Superior temporal gyrus (tissue), 1 donor: ENCODE measurements around the gene SLC4A3.
"Not testable (repeated sequence)": the region's sequence is repeated elsewhere in the genome, so short reads cannot be mapped to it uniquely, and the experiment has no call there.

Experiments
- DNase-seq: peaks from one replicate; pipeline ENCODE4 v3.0.0-alpha.2; 2016; ENCODE audit errors: extremely low spot score

The SLC4A3 gene

DNA sequence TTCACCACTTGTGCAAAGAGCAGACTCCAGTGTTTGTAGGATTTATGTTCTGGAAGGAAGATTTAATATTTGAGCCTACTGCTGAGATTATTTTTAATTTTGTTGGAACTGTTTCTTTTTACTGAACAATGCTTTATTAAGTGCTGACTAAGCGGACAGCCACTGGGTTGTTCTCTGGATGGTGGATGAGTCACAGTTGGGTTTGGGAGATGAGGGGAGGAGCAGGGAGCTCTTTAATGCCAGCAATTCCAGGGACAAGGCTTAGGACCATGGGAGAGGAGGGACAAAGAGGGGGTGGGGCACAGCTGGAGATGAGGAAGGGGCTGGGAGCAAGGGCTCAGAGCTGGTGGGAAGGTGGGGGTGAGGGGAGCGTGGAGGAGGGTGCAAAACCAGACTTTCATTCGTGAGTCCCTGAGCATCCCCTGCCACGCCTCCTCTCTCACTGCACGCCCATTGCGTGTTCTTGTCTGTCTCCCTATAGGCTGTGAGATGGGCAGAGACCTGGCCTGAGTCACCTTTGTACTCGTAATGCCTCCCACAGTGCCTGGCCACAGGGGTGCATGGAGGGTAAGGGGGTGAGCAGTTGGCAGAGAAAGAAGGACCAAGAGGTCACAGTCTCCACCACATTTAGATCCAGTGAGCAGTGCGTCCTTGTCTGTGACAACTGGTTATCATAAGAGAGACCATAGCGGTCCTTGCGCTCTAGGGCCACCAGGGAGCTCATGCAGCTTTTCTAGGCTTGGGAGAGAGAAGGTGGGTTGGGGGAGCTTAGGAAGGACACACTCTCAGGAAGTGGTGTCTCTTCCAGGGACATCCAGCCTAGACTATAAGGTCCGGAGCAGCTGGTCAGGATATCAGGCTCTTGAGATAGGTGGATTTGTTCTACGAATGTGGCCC is 18.4 kb downstream of the SLC4A3 start:
- no peak for DNase-seq

DNA sequence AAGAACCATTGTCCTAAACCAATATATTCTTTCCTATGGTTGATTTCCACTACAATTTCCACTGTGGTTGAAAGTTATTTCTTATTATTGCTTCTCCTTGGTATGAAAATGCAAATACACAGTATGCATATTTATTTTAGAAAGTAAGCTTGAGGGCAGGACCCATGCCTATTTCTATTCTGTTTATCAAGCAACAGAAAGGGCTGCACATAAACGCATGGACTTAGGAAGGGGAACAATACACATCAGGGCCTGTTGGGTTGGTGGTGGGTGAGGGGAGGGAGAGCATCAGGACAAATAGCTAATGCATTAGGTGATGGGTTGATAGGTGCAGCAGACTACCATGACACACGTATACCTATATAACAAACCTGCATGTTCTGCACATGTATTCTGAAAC is 20.7 kb downstream of the SLC4A3 start:
- no peak for DNase-seq

DNA sequence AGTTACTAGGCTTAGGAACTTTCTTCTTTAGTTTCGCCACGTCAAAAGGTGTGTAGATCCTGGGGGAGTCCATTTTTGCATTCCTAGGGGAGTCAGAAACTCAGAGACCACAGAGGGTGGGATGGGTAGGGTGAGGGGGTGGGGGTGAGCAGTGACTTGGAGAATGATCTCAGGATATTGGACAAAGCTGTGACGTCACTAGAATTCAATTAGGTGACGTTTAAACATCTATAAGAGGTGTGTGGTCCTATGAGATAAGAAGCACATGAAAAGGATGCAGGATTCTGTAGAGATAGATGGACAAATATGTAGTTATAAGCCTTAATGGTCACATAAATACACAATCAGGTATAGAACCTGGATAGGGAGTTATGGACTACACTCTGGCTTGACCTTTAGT is 21.5 kb downstream of the SLC4A3 start:
- DNase-seq, result no peak

DNA sequence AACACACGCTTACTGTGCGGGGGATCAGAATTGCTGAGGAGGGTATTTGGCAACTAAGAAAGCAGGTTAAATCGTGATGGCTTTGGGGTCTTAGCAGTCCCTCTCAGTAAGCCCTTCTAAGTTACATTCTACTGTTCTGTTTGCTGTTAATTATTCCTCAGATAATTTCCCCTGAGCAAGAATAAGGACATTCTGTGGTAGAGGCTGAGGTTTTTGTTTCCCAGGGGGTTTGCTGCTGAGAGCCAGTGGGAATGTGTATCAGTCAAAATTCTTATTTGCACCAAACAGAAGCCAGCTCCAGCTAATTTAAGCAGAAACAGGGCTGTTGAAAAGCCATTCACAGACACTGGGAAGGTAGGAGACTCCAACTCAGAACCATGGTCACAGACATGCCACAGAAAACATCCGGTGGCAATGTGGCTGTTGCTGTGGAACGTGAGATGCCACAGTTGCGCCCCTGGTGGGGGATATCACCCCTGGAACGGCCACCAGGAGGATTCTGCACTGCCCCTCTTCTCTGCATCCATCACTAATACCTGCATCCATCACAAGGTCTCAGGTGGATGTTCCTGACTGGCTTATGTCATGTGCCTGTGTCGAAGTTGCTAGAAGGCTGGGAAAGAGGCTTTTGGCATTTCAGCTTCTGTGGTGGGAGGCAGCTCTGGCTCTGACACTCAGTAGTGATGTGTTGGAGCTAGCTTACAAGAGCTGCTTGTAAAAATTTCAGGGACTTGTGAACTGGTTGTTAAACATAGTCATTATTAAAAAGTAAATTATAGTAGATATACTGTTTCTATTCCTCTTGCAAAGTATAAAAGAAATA is 23.2 kb downstream of the SLC4A3 start:
- no peak for DNase-seq

DNA sequence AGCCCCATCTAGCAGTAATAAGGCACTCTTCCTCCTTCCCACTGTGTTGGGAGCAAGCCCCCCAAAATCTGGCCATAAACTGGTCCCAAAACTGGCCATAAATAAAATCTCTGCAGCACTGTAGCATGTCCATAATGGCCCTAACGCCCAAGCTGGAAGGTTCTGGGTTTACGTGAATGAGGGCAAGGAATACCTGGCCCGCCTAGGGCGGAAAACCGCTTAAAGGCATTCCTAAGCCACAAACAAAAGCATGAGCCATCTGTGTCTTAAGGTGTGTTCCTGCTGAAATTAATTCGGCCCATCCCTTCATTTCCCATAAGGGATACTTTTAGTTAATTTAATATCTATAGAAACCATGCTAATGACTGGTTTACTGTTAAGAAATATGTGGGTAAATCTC is 24.2 kb downstream of the SLC4A3 start:
- DNase-seq, result not testable (repeated sequence)

DNA sequence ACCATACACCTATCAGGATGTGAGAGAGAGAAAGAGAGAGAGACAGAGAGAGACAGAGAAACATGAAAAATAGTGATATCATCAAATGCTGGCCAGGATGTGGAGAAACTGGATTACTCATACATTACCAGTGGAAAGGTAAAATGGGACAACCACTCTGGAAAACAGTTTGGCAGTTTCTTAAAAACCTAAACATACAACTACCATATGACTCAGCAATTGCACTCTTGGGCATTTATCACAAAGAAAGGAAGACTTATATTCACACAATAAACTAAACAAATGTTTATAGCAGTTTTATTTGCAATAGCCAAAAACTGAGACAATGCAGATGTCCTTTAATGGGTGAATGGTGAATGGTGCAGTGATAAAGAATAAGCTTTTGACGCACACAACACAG is 29.1 kb downstream of the SLC4A3 start:
- DNase-seq, result no peak

DNA sequence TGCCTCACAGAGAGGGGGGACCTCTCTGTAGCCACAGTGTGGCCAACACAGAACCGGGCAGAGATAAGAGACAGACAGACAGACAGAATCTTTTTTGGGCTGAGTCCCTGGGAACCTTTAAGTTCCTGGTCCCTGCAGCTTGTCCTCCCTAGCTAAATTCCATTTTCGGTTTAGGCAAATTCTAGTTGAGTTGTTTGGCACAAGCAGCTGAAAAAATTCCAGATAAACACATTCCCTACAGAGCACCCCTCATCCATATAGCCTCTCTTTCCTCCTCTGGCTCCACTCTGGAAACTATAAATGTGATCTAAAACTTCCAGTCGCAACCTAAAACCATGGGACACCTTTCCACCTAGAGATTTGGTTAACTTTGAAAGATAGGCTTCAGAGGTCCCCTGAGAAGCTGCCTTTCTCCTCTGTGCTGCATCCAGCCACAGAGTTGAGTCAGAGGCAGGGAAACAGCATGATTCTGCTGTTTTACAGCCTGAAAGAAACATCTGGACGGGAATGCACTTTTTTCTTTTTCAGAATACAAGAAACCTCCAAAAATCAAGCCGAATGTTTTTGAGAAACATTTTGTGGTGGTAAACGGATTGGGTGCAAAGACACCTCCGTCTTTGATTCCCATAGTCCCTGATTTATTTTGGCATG is 30.9 kb downstream of the SLC4A3 start:
- no peak for DNase-seq

DNA sequence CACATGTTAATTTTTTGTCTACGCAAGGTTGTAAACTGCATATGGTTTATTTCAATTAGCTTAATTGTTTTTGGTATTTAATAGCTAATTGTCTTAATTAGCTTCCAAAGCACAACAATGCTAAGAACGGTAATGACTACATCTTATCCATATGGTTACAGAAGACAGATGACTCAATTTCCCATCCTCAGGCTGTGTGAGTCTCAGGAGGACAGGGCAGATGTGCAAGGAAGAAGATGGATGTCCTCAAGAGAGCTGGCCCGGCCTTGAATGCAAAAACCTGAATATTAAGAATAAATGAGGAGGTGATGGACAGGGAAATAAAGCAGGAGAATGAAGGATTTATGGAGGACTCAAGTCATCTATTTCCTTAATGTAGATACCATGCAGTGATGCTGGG is 31.4 kb downstream of the SLC4A3 start:
- no peak for DNase-seq

DNA sequence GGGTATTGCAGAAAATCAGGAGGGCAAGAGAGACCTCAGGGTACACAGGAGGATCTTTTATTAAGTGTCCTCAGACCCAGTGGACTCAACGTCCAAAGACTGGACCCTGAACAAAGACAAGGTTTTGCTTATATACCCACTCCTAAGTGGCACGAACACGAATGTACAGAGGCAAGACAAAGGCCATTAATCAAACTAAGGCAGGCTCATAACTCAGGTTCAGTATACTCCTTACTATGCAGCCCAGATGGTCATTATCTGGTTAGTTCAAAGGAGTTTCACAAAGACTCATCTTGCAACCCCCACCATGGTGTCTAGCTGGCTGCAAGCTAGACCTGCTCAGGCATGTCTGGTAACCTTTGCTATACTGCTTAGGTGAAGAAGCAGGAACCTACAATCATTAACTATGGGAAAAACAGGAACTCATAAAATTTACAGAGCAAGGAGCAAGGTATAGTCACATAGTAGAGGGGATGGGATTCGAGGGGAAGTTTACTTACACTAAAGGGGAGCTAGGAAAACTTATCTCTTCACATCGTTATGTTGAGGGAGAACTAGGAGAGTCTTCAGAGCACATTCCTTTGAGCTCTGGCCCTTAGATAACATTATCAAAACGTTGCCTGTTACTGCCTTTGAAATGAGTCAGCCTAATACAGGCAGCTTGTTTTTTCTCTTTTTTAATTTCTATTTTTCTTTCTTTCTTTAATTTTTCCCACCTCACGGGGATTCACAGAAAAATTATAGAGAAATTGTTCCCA is 33.9 kb downstream of the SLC4A3 start:
- no peak for DNase-seq

DNA sequence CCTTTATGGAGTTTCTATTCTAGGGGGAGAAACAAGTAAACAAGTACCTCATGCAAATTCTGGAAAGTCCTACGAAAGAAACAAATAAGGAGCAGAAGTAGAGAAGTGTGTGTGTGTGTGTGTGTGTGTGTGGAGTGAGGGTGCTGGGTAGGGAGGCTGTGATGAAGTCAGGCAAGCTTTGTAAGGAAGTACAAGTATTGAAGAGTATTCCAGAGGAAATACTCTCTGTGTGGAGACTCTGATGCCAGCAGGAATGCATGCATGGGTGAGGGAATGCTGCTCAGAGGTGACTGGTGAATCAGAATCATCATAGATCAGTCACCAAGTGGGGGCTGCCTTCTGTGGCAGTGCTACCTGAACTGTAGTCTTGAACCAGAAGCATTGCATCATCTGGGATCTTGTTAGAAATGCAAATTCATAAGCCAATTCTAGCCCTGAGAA is 34.5 kb downstream of the SLC4A3 start:
- DNase-seq, result no peak

DNA sequence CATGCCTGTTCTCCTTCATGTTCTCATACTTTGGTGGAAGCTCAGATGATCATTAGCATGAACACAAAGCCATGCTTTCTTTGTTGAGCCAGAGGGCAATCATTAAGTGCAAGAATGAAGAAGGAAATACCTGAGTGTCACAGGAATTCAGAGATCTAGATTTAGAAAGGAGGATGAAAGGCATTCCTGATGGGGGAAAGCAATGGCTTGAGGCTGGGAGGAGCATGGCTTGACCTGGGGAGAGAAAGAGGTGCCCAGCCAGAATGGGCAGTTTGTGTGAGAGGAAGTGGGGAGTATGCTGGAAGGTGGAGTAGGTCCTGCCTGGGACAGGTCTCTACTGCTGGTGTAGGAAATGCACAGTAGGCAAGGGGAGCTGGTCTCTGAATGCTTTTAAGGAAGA is 35.1 kb downstream of the SLC4A3 start:
- DNase-seq, result no peak

DNA sequence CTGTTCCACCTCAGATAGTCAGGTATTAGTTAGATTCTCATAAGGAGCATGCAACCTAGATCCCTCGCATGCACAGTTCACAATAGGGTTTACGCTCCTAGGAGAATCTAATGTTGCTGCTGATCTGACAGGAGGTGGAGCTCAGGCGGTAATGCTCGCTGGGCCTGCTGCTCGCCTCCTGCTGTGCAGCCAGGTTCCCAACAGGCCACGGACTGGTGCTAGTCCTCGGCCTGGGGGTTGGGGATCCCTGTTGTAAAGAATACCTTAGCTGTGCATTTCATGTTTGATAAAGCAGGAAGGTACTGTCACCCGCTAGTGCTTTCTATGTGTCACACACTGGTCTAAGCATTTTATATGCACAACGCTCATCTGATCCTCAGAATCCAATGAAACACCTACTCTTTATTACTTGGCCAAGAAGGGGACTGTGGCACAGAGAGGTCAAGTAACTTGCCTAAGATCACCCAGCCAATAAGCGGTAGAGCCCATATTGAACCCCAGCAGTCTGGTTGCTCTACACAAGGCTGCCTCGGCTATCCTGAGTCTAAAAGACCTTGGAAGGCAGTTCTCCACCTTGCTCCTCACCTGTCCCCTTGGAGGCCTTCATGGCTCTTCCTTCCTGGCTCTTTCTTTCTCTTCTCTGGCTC is 35.8 kb downstream of the SLC4A3 start:
- DNase-seq, result no peak

DNA sequence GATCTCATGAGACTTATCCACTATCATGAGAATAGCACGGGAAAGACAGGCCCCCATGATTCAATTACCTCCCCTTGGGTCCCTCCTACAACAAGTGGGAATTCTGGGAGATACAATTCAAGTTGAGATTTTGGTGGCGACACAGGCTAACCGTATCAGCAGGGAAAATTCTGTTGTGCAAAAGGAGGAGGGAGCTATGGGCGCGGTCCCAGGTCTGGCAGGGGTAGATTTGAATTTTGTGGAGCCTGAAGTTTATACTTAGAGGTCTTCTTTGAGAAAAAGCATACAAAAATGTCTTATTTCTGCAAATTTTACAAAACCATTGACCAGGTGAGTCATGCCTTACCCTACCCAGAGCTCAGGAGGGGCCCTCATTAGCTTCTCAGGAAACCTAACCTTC is 36.6 kb downstream of the SLC4A3 start:
- no peak for DNase-seq

DNA sequence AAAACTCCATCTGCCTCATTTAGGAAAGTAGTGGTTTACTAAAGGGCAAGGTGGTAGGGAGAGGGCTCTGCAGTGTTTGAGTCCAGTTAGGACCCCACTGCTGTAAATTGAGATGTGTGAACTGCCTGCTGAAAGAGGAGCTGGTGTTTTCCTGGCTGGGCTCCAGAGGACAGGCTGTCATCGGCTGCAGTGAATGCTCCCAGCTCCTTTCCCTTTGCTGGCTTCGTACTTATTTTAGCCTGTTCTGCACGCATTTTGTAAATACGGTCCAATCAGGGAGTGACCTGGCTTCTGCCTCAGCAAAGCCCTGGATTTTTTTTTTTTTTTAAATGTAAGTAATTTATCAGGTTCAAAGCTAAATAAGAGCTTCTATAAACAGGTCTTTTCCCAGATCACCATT is 37.5 kb downstream of the SLC4A3 start:
- no peak for DNase-seq

DNA sequence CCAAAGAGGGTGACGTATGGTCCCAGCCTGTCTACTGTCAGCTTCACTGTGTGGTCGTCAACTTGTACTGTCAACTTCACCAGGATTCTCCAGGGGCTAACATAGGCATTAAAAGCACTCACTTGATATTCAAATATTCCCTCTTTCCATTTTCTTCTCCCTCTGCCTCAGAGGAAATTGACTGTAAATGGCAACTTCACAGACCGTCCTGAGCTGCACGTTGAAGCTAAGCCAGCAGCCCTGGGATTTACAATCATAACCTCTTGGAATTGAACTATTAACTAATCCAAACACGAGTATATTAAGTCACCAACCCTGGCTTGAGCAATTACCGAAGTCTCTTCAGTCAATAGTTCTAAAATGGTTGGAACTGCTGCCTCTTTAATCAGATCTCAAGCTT is 38.5 kb downstream of the SLC4A3 start:
- no peak for DNase-seq

DNA sequence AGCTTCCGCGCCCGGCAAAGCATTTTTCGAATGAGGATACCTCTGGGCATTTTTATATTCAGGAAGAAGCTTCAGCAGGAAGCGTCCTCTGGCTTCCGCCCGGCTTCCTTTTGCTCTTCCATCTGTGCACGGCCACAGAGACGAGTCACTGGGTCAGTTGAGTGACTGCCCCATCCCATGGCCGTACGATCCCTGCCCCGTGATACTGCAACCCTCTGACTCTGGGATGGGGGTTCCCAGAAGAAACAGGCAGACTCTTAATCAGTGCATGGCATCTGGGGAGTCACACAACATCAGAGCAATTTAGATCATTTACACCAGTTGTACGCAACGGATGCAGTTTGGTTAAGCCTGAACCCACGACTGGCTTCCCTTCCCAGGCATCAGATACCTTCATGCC is 40.9 kb downstream of the SLC4A3 start:
- DNase-seq, result no peak

DNA sequence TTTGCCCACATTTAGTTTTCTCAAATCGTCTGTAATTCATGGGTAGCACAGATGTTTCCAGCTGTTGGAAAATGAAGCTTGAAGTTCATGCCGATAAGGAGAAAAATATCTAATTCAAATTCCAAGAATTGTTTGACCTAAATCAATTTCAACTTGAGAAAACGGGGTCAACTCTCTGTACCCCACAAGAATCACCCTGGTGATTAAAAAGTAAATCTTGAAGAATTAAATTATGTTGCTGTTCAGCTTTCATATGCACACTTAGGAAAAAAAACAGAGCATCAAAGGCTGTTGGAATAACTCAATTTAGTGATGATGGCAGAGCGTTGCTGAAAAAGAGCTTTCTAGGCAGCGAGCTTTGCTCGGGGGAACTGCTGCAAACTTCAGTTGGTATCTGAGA is 43.0 kb downstream of the SLC4A3 start:
- DNase-seq, result no peak

DNA sequence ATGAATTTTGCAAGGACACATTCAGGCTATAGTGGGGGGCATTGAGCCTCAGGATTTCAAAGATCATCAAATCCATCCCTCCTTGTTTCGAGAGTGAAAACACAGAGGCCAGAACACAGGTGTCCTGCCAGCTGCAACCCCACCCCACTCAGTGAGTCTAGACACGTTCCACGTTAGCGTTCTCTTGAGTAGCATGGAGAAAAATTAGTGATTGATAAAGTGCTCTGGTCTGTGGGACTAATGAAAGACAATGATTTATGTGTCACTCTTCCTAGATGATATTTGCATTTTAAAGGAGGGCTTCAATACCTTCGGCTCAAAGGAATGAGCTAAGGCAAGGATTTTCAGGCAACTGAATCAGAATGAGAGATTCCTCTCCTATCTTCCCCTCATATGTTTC is 43.8 kb downstream of the SLC4A3 start:
- DNase-seq, result no peak

DNA sequence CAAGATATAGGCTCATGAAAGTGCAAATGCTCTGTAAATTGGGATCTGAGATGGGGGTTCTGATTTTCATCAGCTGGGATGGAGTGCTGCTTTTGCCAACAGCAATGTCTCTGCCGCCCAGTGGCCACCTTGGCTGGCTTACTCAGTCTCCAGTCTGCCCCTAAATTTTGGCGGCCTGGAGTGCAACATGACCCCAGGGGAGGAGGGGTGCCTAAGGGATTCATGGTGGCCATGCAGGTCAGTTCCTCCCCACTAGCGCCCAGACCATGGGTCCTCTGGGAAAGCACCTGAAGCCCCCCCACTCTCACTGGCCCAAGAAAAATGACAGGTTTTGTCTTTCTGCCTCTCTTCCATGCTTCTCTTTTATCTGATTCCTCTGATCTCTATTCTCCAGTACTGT is 45.0 kb downstream of the SLC4A3 start:
- DNase-seq, result no peak

DNA sequence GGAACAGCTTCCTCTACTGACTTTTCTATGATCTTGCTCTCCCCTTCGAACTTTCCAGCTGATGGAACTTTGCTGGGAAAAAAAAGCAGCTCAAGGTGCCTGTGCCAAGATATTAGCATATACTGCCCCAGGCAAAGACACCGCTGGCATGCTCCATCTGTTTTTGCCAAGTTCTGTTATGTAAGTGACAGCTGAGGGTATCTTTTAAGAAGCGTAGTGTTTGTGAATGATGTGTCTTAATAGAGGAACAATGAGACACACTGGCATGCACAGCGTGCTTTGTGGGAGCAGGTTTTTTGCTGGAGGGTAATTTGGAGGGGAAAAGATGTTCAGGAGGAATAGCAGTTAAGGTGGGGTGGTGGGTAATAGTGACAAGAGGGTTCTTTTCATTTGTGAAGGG is 47.8 kb downstream of the SLC4A3 start:
- DNase-seq, result no peak

DNA sequence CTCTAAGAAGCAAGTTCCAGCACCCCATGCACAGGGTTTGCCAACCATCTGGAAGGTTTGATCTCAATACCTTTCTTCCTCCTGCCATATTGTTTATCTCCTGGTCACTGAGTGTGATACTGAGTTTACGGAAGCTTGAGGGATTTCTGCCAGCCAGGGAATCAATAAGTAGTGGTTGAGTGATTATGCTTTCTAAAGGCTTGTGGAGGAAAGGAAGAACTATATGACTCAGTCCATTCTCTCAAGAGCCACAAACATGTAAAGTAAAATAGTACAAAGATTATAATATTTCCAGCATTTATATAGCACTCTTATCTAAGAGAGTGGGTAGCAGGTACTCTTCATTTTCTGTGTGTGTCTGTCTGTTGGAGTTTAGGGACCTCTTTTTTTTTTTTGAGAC is 49.2 kb downstream of the SLC4A3 start:
- no peak for DNase-seq
